T-helper 1 cell treated with Interleukin-12 subunit alpha and Interleukin-12 subunit beta and Interleukin-4 antibody, amounts not matched to agents 30 ng/mL and 1 ng/mL, for 36 hours (primary cell): ENCODE results near the gene TASP1. TPM values are rescaled to one million over a fixed set of nuclear protein-coding genes. Genes with fewer than 3 reads are reported as not detected.
"Not testable (repeated sequence)": the region's sequence is repeated elsewhere in the genome, so short reads cannot be mapped to it uniquely, and the experiment has no call there.

ENCODE experiments used
- intact Hi-C: fragments of 100-400 bp; cut with micrococcal nuclease; formaldehyde crosslinking; loops from one replicate; pipeline ENCODE4 v1.15.1; 2024
- total RNA-seq: library from RNA; stranded (reverse); gene quantifications from 2 replicates; pipeline ENCODE4 v1.2.3, GENCODE V29; 2022

Gene TASP1
- total RNA-seq, 1 donor from 2014 or later, result 11.7 TPM

DNA sequence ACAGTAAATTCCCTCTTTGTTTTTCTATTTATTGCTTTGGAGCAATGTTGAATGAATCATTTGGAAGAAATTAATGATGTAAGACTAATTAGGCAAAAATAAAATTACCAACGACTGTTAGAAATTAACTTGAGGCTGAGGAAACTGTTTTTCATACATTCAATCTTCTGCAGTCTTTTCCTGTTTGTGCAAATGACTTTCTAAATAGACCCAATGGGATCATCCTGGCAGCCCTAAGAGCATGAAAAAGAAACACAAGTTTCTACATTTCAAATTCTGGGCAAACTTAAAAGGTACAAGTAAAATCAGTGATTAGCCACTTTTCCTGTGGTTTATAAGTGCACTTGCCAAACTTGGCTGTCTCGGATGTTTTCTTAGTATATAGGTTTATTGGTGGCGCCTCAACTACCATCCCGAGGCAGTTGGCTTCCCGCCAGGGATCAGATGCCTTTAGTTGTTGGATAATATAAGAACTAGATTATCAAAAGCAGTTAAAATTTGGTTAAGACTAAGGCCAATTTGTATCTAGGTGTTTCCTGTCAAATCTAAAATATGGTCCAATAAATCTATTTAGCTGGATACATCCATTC lies 236.5 kb downstream of the TASP1 start:
- intact Hi-C loops, result no loop called here

DNA sequence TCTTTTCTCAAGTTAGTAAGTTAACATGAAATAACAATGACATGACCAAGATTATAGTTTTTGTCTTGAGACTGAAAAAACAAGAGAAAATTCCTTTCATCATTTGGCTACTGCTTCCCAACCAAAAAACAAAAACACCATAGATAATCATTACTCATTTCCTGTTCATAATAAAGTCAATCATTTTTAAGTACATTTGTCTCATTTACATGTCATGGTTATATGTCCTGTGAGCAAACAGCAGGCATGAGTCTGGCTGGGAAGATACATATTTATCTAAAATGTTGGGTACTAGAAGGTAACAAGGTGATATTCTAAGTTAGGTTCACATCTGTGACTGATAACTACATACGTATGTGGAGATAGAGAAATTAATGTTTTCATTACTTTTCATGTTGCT lies 237.1 kb downstream of the TASP1 start:
- intact Hi-C loops, result no loop called here

DNA sequence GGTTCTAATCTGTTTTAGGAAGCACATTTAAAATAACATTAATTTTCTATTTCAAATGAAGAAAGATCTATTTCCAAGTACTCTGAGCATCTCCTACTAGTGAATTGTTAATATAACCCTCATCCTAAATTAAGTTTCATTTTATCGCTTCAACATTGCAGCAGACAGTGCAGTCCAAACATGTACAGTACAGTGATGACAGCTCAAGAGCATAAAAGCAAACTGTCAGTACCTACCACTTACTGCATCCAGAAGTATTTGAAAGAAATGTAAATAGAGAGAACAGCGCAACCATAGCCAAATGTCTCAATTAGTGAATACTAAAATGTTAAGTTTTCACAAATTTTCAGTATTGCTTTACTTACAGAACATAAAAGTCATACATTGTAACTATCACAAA lies 238.3 kb downstream of the TASP1 start:
- intact Hi-C loops, result no loop called here

DNA sequence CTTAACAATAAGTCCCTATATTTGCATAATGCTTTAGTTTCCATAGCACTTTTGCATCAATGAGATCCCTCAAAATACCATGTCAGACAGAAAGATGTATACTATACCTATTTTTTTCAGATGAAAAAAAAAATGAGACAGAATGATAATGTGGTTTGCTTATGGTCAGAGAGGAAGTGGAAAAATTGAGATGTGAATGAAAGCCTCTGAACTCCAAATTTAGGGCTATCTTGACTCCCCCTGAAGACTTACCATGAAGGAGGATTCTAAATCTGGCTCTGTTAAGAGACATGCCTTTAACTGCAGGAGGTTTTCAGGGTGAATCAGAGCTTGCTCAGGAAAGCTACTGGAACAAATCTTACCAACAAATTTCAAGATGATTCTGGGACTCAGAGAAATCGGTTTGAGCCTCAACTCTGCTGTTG lies 241.4 kb downstream of the TASP1 start:
- intact Hi-C loops, result no loop called here

DNA sequence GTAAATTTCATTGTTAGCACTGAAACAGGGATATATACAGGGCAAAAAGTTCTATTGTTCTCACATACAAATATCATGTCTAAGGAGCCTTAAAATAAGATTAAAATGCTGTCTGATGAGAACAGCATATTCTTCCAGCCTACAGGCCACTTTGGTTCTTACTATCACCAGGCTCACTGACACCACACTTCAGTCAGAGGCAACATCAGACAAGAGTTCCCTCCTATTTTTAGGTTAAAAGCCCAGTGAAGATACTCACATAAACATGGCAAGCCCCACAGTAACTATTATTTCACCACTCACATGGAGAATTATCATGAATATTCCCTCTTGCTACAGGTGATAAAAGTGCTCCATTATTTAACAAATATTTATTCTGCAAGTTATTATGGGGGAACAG lies 241.9 kb downstream of the TASP1 start:
- intact Hi-C loops, result no loop called here

GRCh38 chr20:13396022-13396421 lies 242.7 kb downstream of the TASP1 start:
- intact Hi-C loops, result no loop called here

DNA sequence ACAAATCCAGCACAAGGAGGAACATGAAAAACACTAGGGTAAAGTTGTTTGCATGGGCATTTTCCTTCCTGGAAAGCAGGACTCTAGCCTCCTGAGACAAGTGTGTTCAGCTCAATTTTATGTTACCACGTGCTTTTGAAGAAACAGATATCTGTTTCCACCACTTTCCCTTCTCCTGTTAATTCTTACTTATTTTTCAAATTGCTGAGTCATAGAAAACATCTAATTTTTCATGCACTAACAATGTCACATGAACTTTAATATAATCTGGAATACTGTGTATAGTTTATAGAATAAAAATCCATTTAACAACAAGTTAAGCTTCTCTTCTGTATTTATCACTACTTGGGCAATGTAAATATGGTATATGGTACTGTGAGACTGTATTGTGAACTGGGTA lies 243.5 kb downstream of the TASP1 start:
- intact Hi-C loops, result no loop called here

GRCh38 chr20:13392391-13392790 lies 246.3 kb downstream of the TASP1 start:
- intact Hi-C loops, result no loop called here

GRCh38 chr20:13389115-13389514 lies 249.6 kb downstream of the TASP1 start:
- intact Hi-C loops, result no loop called here

DNA sequence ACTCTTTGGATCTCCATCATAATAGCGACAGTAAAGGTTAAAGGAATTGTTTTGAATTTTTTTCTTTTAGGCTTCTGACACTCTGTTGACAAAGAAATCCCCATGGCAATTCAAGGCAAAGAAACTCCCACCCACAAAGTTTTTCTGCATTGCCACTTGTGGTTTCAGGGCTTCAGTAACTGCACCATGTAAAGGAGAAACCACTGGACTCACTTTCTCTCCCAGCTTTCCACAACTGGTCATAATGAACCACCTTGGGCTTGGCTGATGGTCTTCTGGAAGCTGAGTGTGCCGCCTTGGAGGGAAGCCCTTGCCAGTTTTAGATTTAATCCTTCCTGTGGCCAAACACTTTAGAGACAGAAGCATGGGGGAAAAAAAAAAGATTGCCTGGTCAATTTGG lies 254.6 kb downstream of the TASP1 start:
- intact Hi-C loops, result no loop called here

DNA sequence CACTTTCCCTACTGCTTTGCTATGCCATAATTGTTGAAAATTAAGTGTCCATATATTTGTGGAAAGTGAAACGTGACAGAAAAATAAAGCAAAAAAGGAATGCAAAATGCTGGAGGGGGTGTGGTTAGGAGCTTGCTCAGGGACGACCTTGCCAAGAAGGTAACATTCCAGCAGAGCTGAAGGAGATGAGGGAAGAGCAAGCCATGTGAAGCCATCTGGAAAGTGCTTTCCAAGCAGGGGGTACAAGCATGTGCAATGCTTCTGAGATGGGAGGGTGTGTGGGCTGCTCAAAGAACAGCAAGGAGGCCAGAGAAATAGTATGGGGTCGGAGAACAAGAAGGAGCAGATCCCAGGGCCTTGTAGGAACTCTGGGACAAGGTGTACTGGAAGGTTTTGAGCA lies 255.9 kb downstream of the TASP1 start:
- intact Hi-C loops, result no loop called here

DNA sequence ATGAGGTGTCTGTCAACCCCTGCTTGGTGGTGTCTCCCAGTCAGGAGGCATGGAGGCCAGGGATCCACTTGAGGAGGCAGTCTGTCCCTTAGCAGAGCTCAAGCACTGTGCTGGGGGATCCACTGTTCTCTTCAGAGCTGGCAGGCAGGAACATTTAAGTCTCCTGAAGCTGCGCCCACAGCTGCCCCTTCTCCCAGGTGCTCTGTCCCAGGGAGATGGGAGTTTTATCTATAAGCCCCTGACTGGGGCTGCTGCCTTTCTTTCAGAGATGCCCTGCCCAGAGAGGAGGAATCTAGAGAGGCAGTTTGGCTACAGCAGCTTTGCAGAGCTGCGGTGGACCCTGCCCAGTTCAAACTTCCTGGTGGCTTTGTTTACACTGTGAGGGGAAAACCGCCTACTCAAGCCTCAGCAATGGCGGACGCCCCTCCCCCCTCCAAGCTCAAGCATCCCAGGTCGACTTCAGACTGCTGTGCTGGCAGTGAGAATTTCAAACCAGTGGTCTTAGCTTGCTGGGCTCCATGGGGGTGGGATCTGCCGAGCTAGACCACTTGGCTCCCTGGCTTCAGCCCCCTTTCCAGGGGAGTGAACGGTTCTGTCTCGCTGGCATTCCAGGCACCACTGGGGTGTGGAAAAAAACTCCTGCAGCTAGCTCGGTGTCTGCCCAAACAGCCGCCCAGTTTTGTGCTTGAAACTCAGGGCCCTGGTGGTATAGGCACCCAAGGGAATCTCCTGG lies 258.1 kb downstream of the TASP1 start:
- intact Hi-C loops, result not testable (repeated sequence)

DNA sequence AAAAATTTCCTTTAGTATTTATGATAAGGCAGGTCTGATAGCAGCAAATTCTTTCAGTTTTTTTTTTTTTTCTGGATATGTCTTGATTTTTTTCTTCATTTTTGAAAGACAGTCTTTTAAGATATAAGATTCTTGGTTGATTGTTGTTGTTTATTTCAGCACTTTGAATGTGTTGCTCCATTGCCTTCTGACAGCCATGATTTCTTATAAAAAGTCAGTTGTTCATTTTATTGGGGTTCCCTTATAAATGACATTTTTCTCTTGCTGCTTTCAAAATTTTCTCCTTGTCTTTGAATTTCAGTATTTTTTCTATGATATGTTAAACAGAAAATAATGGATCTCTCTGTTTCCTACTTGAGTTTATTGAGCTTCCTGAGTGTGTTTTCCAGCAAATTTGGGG lies 265.3 kb downstream of the TASP1 start:
- intact Hi-C loops, result no loop called here

DNA sequence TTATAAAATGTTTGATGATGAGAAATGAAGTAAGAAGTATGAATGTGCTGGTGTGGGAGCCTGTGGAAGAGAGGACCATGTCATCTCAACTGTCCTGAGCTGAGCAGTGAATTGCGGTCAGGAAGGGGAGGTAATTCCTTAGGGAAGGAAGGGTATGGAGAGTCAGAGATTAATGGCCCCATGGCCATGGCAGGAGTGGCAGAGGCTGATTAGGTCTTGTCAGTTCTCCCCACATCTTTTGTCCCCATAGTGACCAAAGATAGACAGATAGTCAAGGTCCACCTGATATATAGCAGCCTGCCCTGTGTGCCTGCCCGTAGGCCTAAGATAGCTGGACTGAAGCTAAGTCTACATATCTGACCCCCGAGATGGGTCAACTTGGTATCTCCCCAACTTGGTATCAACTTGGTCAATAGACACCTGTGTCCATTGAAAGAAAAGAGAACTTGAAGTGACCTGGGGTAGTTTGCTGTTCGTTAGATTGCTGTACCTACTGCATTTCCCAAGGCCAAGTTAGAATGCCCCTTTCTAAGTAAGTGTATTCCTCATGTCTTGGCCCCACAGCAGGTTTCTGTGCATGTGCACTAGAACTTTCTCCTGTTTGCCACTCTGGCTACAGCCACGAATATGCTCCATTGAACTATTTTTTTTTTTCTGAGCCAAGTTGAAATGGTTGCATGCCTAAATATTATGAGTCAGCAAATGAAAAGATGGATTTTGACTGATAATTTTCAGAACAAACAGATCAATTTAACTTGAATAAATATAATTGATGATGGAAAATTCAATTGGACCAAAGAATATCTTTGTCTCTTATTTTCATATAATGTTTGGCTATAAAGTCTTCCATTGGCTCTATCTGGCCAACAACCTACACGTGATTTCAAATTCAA lies 274.2 kb downstream of the TASP1 start:
- intact Hi-C loops, result no loop called here

- intact Hi-C loops, result no loop called here
Measured at GRCh38 chr20:13363473-13363872, 275.3 kb downstream of the TASP1 start.

- intact Hi-C loops, result not testable (repeated sequence)
Measured at GRCh38 chr20:13362165-13362564, 276.6 kb downstream of the TASP1 start.

GRCh38 chr20:13358936-13359335 lies 279.8 kb downstream of the TASP1 start:
- intact Hi-C loops, result not testable (repeated sequence)

- intact Hi-C loops, result not testable (repeated sequence)
Measured at GRCh38 chr20:13357782-13358181, 280.9 kb downstream of the TASP1 start.

GRCh38 chr20:13356591-13356990 lies 282.1 kb downstream of the TASP1 start:
- intact Hi-C loops, result no loop called here

GRCh38 chr20:13355941-13356486 lies 282.7 kb downstream of the TASP1 start:
- intact Hi-C loops, result no loop called here

GRCh38 chr20:13355411-13355810 lies 283.3 kb downstream of the TASP1 start:
- intact Hi-C loops, result no loop called here
